Brain microvascular endothelial cell (primary cell): ENCODE results near the gene B4GAT1.

Experiments used
- DNase-seq: peaks from one replicate; pipeline ENCODE4 v3.0.0-alpha.2; 2020
- H3K27ac ChIP-seq: fragments of 250-450 bp; sonication (Bioruptor Pico); 2 replicates; pipeline ENCODE4 v1.5.1; 2020; ENCODE audit warnings: mild to moderate bottlenecking, moderate library complexity
- H3K27me3 ChIP-seq: fragments of 250-450 bp; sonication (Bioruptor Pico); replicated peaks from 2 replicates; pipeline ENCODE4 v1.5.1; 2020; ENCODE audit warnings: mild to moderate bottlenecking
- H3K36me3 ChIP-seq: fragments of 250-450 bp; sonication (Bioruptor Pico); replicated peaks from 2 replicates; pipeline ENCODE4 v1.5.1; 2020; ENCODE audit warnings: mild to moderate bottlenecking
- H3K4me3 ChIP-seq: 2 replicates; pipeline ENCODE4 v1.5.1; 2011; ENCODE audit warnings: low read depth, mild to moderate bottlenecking, control low read depth, low read length, moderate library complexity
- CTCF ChIP-seq: IDR thresholded peaks from 2 replicates; pipeline ENCODE4 v1.5.1; 2011; ENCODE audit warnings: low read depth, mild to moderate bottlenecking, moderate library complexity, low read length, control low read depth, inconsistent platforms; ENCODE audit errors: missing control alignments
- in situ Hi-C: cut with HindIII; loops from 2 replicates; pipeline ENCODE4 v1.10.0; 2017; ENCODE audit warnings: low sequenced_read_pairs, low pct_ligation_motif_present

Gene B4GAT1

GRCh38 chr11:66314561-66315497 is 32.6 kb downstream of the B4GAT1 start:
- no peak for TF ChIP-seq CTCF
- in situ Hi-C loops, result no loop called here
- H3K27ac ChIP-seq, result peak overlapping the region; percentile 97
- DNase-seq, result no peak
- no peaks in the 10 kb centered on the region for H3K27me3 ChIP-seq
- H3K36me3 ChIP-seq, result no peaks in the 10 kb centered on the region
- peak overlapping the region; percentile 54 for H3K4me3 ChIP-seq

GRCh38 chr11:66314186-66314501 is 33.3 kb downstream of the B4GAT1 start:
- no peak for DNase-seq
- peak overlapping the region; percentile 54 for H3K4me3 ChIP-seq
- no peaks in the 10 kb centered on the region for H3K36me3 ChIP-seq
- no peak for TF ChIP-seq CTCF
- in situ Hi-C loops, result no loop called here
- no peaks in the 10 kb centered on the region for H3K27me3 ChIP-seq
- peak overlapping the region; percentile 97 for H3K27ac ChIP-seq

- H3K36me3 ChIP-seq, result no peaks in the 10 kb centered on the region
- DNase-seq, result no peak
Observed at GRCh38 chr11:66313321-66314185, 33.9 kb downstream of the B4GAT1 start.

GRCh38 chr11:66312549-66313320 is 34.7 kb downstream of the B4GAT1 start:
- TF ChIP-seq CTCF, result no peak
- in situ Hi-C loops, result no loop called here

More at GRCh38 chr11:66313321-66314185, 33.9 kb downstream of the B4GAT1 start:
- no peaks in the 10 kb centered on the region for H3K27me3 ChIP-seq
- peak overlapping the region; percentile 97 for H3K27ac ChIP-seq
- peak overlapping the region; percentile 54 for H3K4me3 ChIP-seq
- peak; percentile 58 for TF ChIP-seq CTCF
- in situ Hi-C loops, result no loop called here

GRCh38 chr11:66311965-66312548 is 35.4 kb downstream of the B4GAT1 start:
- peak overlapping the region; percentile 57 for H3K27ac ChIP-seq
- peak overlapping the region; percentile 66 for H3K4me3 ChIP-seq
- in situ Hi-C loops, result no loop called here
- DNase-seq, result peak; percentile 84
- no peaks in the 10 kb centered on the region for H3K27me3 ChIP-seq
- H3K36me3 ChIP-seq, result no peaks in the 10 kb centered on the region
- peak; percentile 97 for TF ChIP-seq CTCF

More at GRCh38 chr11:66312549-66313320, 34.7 kb downstream of the B4GAT1 start:
- peak; percentile 99 for DNase-seq
- Histone ChIP-seq H3K4me3 (peak overlapping the region; percentile 66), H3K27ac (peak overlapping the region; percentile 97), H3K27me3 (no peaks in the 10 kb centered on the region), H3K36me3 (no peaks in the 10 kb centered on the region)
